Measurements from ENCODE around the gene PIEZO2.

DNA sequence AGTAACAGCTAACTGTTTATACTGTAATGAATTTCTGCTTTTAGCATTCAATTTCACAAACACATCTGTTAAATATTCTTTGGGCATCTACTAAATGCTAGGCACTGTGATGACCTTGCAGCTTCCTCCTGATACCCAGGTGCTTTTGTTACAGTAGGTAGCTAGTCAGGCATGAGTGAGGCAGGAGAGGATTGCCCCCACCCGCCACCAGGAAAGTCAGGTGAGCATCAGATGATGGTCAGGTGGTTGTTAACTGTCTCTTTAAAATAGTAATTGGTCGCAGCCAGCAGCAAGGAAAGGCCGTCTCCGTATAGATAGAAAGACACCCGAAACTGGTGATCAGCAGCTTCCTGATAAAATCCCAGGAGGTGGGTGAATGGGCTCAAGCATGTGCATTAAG lies 255.6 kb downstream of the PIEZO2 start:
- TF ChIP-seq, protein P1, sequence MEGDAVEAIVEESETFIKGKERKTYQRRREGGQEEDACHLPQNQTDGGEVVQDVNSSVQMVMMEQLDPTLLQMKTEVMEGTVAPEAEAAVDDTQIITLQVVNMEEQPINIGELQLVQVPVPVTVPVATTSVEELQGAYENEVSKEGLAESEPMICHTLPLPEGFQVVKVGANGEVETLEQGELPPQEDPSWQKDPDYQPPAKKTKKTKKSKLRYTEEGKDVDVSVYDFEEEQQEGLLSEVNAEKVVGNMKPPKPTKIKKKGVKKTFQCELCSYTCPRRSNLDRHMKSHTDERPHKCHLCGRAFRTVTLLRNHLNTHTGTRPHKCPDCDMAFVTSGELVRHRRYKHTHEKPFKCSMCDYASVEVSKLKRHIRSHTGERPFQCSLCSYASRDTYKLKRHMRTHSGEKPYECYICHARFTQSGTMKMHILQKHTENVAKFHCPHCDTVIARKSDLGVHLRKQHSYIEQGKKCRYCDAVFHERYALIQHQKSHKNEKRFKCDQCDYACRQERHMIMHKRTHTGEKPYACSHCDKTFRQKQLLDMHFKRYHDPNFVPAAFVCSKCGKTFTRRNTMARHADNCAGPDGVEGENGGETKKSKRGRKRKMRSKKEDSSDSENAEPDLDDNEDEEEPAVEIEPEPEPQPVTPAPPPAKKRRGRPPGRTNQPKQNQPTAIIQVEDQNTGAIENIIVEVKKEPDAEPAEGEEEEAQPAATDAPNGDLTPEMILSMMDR (IDR thresholded peaks at IDR 0.05; ENCODE audit: low read depth, low read length, poor library complexity, severe bottlenecking): no peak
- no peak for TF ChIP-seq EZH2phosphoT487 (IDR thresholded peaks at IDR 0.05; ENCODE audit: borderline replicate concordance, low read length)

All from DOHH2 (cell line).